ENCODE results near the gene MAGOH.
"Not testable (repeated sequence)": the region's sequence is repeated elsewhere in the genome, so short reads cannot be mapped to it uniquely, and the experiment has no call there.

The MAGOH gene

GRCh38 chr1:53190210-53190611 is 48.1 kb downstream of the MAGOH start:
- in situ Hi-C loops (cut with HindIII; ENCODE audit: low sequenced_read_pairs): no loop called here

- in situ Hi-C loops (cut with HindIII; ENCODE audit: low sequenced_read_pairs): no loop called here
Measured at GRCh38 chr1:53189061-53189460, 49.3 kb downstream of the MAGOH start.

- in situ Hi-C loops (cut with HindIII; ENCODE audit: low sequenced_read_pairs): no loop called here
Measured at GRCh38 chr1:53188099-53188498, 50.2 kb downstream of the MAGOH start.

GRCh38 chr1:53187401-53187800 is 50.9 kb downstream of the MAGOH start:
- in situ Hi-C loops (cut with HindIII; ENCODE audit: low sequenced_read_pairs): no loop called here

GRCh38 chr1:53186533-53186932 is 51.8 kb downstream of the MAGOH start:
- in situ Hi-C loops (cut with HindIII; ENCODE audit: low sequenced_read_pairs): no loop called here

- in situ Hi-C loops (cut with HindIII; ENCODE audit: low sequenced_read_pairs): not testable (repeated sequence)
Measured at GRCh38 chr1:53185955-53186297, 52.4 kb downstream of the MAGOH start.

GRCh38 chr1:53183095-53183990 is 55.0 kb downstream of the MAGOH start:
- in situ Hi-C loops (cut with HindIII; ENCODE audit: low sequenced_read_pairs): loop anchor here (5.0 kb wide), 1 partner anchor 96 kb away; no protein-coding TSS in a partner anchor

- in situ Hi-C loops (cut with HindIII; ENCODE audit: low sequenced_read_pairs): loop anchor here (5.0 kb wide), 1 partner anchor 95 kb away; no protein-coding TSS in a partner anchor
Measured at GRCh38 chr1:53182716-53183094, 55.6 kb downstream of the MAGOH start.

- in situ Hi-C loops (cut with HindIII; ENCODE audit: low sequenced_read_pairs): loop anchor here (5.0 kb wide), 1 partner anchor 95 kb away; no protein-coding TSS in a partner anchor
Measured at GRCh38 chr1:53182111-53182593, 56.2 kb downstream of the MAGOH start.

GRCh38 chr1:53180951-53181350 is 57.4 kb downstream of the MAGOH start:
- in situ Hi-C loops (cut with HindIII; ENCODE audit: low sequenced_read_pairs): loop anchor here (5.0 kb wide), 1 partner anchor 94 kb away; no protein-coding TSS in a partner anchor

GRCh38 chr1:53180226-53180625 is 58.1 kb downstream of the MAGOH start:
- in situ Hi-C loops (cut with HindIII; ENCODE audit: low sequenced_read_pairs): loop anchor here (5.0 kb wide), 1 partner anchor 93 kb away; no protein-coding TSS in a partner anchor
